HFFc6 (cell line): ENCODE data around the gene MYH2. TPM values are rescaled to one million over a fixed set of nuclear protein-coding genes. Genes with fewer than 3 reads are reported as not detected.

Experiments used
- DNase-seq: peaks from one replicate; pipeline ENCODE4 v3.0.0-alpha.2; 2018
- H3K27ac Mint-ChIP-seq: 2 replicates; pipeline ENCODE4 v1.8.0; 2020; ENCODE audit warnings: mild to moderate bottlenecking, mixed read lengths
- H3K27me3 Mint-ChIP-seq: 2 replicates; pipeline ENCODE4 v1.8.0; 2021; ENCODE audit warnings: mild to moderate bottlenecking, moderate library complexity, mixed read lengths; ENCODE audit not compliant: insufficient read depth
- H3K36me3 Mint-ChIP-seq: 2 replicates; pipeline ENCODE4 v1.8.0; 2021; ENCODE audit warnings: low read depth, mixed read lengths
- H3K4me1 Mint-ChIP-seq: 2 replicates; pipeline ENCODE4 v1.8.0; 2020; ENCODE audit warnings: low read depth, mixed read lengths
- H3K4me3 Mint-ChIP-seq: 2 replicates; pipeline ENCODE4 v1.8.0; 2020; ENCODE audit warnings: mild to moderate bottlenecking, moderate library complexity, mixed read lengths
- H3K9me3 Mint-ChIP-seq: 2 replicates; pipeline ENCODE4 v1.8.0; 2020; ENCODE audit warnings: mild to moderate bottlenecking, mixed read lengths
- CTCF ChIP-seq: fragments of 200-600 bp; sonication (generic); IDR thresholded peaks from 2 replicates; pipeline ENCODE4 v1.5.0; 2021; ENCODE audit warnings: antibody characterized with exemption, mild to moderate bottlenecking
- total RNA-seq, 6 experiments: library from RNA; stranded (reverse); fragmentation: NEBNext Ultra II Directional; extraction: Animal tissue kit (Norgen Biotek cat#: 25700); gene quantifications; 2 replicates in 1 of 6; 3 replicates in 5 of 6; pipeline ENCODE4 v1.2.3, GENCODE V29; 2021

The MYH2 gene
- total RNA-seq, 6 experiments from 2014 or later = 0.14 TPM; not detected in 5

- Mint-ChIP-seq H3K36me3 (no peaks in the 10 kb centered on the region; the same call in 1 of the 2 replicates), H3K9me3 (peaks cover 63% of the 10 kb centered on the region)
Observed at GRCh38 chr17:10492004-10492403, 57.5 kb downstream of the MYH2 start.

DNA sequence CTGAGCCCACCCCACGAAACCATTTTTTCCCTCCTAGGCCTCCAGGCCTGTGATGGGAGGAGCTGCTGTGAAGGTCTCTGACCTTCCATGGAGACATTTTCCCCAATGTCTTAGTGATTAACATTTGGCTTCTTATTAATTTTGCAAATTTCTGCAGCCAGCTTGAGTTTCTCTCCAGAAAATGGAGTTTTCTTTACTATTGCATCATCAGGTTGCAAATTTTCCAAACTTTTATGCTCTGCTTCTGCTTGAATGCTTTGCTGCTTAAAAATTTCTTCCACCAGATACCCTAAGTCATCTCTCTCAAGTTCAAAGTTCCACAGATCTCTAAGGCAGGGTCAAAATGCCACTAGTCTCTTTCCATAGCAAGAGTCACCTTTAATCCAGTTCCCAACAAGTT, 67.2 kb downstream of the MYH2 start:
- no peak overlapping the region for H3K27ac Mint-ChIP-seq
- no peaks in the 10 kb centered on the region; the same call in 1 of the 2 replicates for H3K36me3 Mint-ChIP-seq
- DNase-seq = no peak
- H3K4me1 Mint-ChIP-seq = no peaks in the 10 kb centered on the region
- H3K27me3 Mint-ChIP-seq = peaks cover 1% of the 10 kb centered on the region; the same call in 1 of the 2 replicates
- H3K9me3 Mint-ChIP-seq = peaks cover 50% of the 10 kb centered on the region
- TF ChIP-seq CTCF = no peak
- no peak overlapping the region for H3K4me3 Mint-ChIP-seq

More at GRCh38 chr17:10492004-10492403, 57.5 kb downstream of the MYH2 start:
- Mint-ChIP-seq H3K27me3 (no peaks in the 10 kb centered on the region), H3K4me1 (no peaks in the 10 kb centered on the region), H3K4me3 (no peak overlapping the region), H3K27ac (no peak overlapping the region)
- no peak for DNase-seq
- TF ChIP-seq CTCF = no peak

- Mint-ChIP-seq H3K27ac (no peak overlapping the region), H3K27me3 (no peaks in the 10 kb centered on the region; the same call in 1 of the 2 replicates), H3K36me3 (no peaks in the 10 kb centered on the region), H3K9me3 (peaks cover 11% of the 10 kb centered on the region), H3K4me1 (no peaks in the 10 kb centered on the region), H3K4me3 (no peak overlapping the region)
- no peak for DNase-seq
- no peak for TF ChIP-seq CTCF
Observed at GRCh38 chr17:10477701-10478100, 71.8 kb downstream of the MYH2 start.

GRCh38 chr17:10474536-10474935, 74.9 kb downstream of the MYH2 start:
- no peak for TF ChIP-seq CTCF
- Mint-ChIP-seq H3K27ac (no peak overlapping the region), H3K4me1 (no peaks in the 10 kb centered on the region), H3K4me3 (no peak overlapping the region), H3K27me3 (no peaks in the 10 kb centered on the region), H3K36me3 (no peaks in the 10 kb centered on the region), H3K9me3 (no peaks in the 10 kb centered on the region; the same call in 1 of the 2 replicates)
- no peak for DNase-seq

- no peak for TF ChIP-seq CTCF
- H3K9me3 Mint-ChIP-seq = peaks cover 3% of the 10 kb centered on the region
- no peak overlapping the region for H3K27ac Mint-ChIP-seq
- no peaks in the 10 kb centered on the region for H3K4me1 Mint-ChIP-seq
- DNase-seq = no peak
- no peaks in the 10 kb centered on the region for H3K36me3 Mint-ChIP-seq
- no peak overlapping the region for H3K4me3 Mint-ChIP-seq
- H3K27me3 Mint-ChIP-seq = no peaks in the 10 kb centered on the region
Observed at GRCh38 chr17:10471858-10472257, 77.6 kb downstream of the MYH2 start.

Other genes with a start within 250 kb of the MYH2 start
- not detected for gene MYH13, start 176.7 kb downstream of the MYH2 start, total RNA-seq
- not detected for gene MYH8, start 127.7 kb downstream of the MYH2 start, total RNA-seq
- not detected for gene MYH4, start 80.1 kb downstream of the MYH2 start, total RNA-seq
- not detected for gene MYH1, start 31.1 kb downstream of the MYH2 start, total RNA-seq
- gene MYH3, start 107.7 kb upstream of the MYH2 start, total RNA-seq = 1 to 10 TPM in 1 of 6 experiments, under 1 TPM in 5; 0.28 to 1.5 (median 0.50) TPM
- gene SCO1, start 147.9 kb upstream of the MYH2 start, total RNA-seq = 10 to 100 TPM; 30.7 to 41.4 (median 33.5) TPM
- gene ADPRM, start 147.9 kb upstream of the MYH2 start, total RNA-seq = 10 to 100 TPM in 1 of 6 experiments, 1 to 10 TPM in 5; 5.9 to 10.9 (median 7.1) TPM
- 1 to 10 TPM; 4.0 to 5.1 (median 5.0) TPM for gene TMEM220, start 180.4 kb upstream of the MYH2 start, total RNA-seq